NCI-H748 (cell line): Measurements from ENCODE around the gene TMED8.
"Not testable (repeated sequence)": the region's sequence is repeated elsewhere in the genome, so short reads cannot be mapped to it uniquely, and the experiment has no call there.

Experiments used
- DNase-seq: peaks from one replicate; lab custom pipeline; 2025; ENCODE audit not compliant: unreplicated experiment; lab: John Stamatoyannopoulos, UW

The TMED8 gene

GRCh38 chr14:77364146-77364545 lies 12.7 kb downstream of the TMED8 start:
- DNase-seq: no peak

GRCh38 chr14:77359626-77360025 lies 17.3 kb downstream of the TMED8 start:
- no peak for DNase-seq

GRCh38 chr14:77356899-77357298 lies 20.0 kb downstream of the TMED8 start:
- DNase-seq: no peak

- no peak for DNase-seq
Measured at GRCh38 chr14:77355811-77356210, 21.1 kb downstream of the TMED8 start.

GRCh38 chr14:77353469-77354141 lies 23.3 kb downstream of the TMED8 start:
- no peak for DNase-seq

- no peak for DNase-seq
Measured at GRCh38 chr14:77347751-77348150, 29.1 kb downstream of the TMED8 start.

GRCh38 chr14:77346495-77346894 lies 30.4 kb downstream of the TMED8 start:
- no peak for DNase-seq

- no peak for DNase-seq
Measured at GRCh38 chr14:77344377-77344996, 32.4 kb downstream of the TMED8 start.

- no peak for DNase-seq
Measured at GRCh38 chr14:77343662-77344061, 33.2 kb downstream of the TMED8 start.

- no peak for DNase-seq
Measured at GRCh38 chr14:77342726-77343397, 34.0 kb downstream of the TMED8 start.

GRCh38 chr14:77340389-77340788 lies 36.5 kb downstream of the TMED8 start:
- DNase-seq: no peak

GRCh38 chr14:77339407-77339806 lies 37.5 kb downstream of the TMED8 start:
- DNase-seq: no peak

GRCh38 chr14:77338302-77338701 lies 38.6 kb downstream of the TMED8 start:
- no peak for DNase-seq

GRCh38 chr14:77337880-77338279 lies 39.0 kb downstream of the TMED8 start:
- DNase-seq: no peak

GRCh38 chr14:77337255-77337654 lies 39.6 kb downstream of the TMED8 start:
- DNase-seq: not testable (repeated sequence)

GRCh38 chr14:77335576-77335975 lies 41.3 kb downstream of the TMED8 start:
- no peak for DNase-seq

GRCh38 chr14:77329872-77330271 lies 47.0 kb downstream of the TMED8 start:
- no peak for DNase-seq

- no peak for DNase-seq
Measured at GRCh38 chr14:77327111-77327510, 49.8 kb downstream of the TMED8 start.

GRCh38 chr14:77325746-77326094 lies 51.2 kb downstream of the TMED8 start:
- no peak for DNase-seq

GRCh38 chr14:77324816-77325745 lies 51.8 kb downstream of the TMED8 start:
- DNase-seq: no peak

- DNase-seq: no peak
Measured at GRCh38 chr14:77324289-77324688, 52.6 kb downstream of the TMED8 start.
